ENCODE results near the gene NPAP1. TPM values are rescaled to one million over a fixed set of nuclear protein-coding genes. Genes with fewer than 3 reads are reported as not detected.
"Not testable (repeated sequence)": the region's sequence is repeated elsewhere in the genome, so short reads cannot be mapped to it uniquely, and the experiment has no call there.

NPAP1 gene, protein sequence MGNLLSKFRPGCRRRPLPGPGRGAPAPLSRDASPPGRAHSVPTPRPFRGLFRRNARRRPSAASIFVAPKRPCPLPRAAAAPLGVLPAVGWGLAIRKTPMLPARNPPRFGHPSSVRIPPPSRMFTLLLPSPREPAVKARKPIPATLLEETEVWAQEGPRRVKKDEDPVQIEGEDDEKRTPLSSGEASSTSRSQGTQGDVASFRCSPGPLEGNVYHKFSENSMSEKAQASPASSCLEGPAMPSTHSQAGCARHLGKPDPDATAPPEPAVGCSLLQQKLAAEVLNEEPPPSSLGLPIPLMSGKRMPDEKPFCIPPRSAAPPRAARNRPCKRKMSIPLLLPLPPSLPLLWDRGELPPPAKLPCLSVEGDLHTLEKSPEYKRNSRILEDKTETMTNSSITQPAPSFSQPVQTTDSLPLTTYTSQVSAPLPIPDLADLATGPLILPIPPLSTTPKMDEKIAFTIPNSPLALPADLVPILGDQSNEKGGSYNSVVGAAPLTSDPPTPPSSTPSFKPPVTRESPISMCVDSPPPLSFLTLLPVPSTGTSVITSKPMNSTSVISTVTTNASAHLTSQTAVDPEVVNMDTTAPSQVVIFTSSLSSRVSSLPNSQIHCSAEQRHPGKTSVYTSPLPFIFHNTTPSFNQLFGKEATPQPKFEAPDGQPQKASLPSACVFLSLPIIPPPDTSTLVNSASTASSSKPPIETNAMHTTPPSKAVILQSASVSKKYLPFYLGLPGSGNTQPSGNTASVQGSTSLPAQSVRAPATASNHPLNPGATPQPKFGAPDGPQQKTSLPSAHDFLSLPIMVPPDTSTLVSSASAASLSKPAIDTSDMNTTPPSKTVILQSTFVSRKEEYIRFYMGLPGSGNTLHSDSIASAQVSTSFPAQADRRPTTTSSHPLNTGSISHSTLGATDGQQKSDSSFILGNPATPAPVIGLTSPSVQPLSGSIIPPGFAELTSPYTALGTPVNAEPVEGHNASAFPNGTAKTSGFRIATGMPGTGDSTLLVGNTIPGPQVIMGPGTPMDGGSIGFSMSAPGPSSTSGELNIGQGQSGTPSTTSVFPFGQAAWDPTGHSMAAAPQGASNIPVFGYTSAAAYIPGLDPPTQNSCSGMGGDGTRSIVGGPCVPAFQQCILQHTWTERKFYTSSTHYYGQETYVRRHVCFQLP
- not detected for total RNA-seq

DNA sequence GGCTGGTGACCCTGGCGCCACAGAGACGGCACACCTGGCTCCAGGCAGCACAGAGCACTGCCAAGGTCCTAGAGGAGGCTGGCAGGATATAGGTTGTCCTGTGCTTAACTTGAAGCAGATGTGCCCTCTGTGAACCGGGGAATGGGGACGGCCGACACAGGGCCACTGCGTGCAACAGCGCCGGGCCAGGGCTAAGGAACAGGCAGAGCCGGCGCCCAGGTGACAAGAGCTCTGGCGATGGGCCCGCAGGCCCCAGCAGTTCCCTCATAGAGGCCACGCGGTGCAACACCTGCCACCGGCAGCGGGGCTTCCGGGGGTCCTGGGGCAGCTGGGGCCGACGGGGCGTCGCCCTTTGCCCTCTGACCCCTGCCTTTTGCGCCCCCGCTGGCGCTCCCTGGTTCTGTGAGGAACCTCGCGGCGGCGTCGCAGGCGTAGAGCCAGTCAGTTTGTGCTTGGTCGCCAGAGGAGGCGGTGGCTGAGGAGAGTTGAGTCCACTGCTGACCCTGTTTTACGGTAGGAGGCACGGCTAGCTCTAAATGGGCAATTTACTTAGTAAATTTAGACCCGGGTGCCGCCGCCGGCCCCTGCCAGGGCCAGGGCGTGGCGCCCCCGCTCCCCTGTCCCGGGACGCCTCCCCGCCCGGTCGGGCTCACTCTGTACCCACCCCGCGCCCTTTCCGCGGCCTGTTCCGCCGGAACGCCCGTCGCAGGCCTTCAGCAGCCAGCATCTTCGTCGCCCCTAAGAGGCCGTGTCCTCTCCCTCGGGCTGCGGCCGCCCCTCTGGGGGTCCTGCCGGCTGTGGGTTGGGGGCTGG lies at the start of gene NPAP1:
NPAP1 (plus strand) TSS at position 444 of the 813 bp plus-strand sequence; CDS start at position 537, 93 bp downstream.
- Mint-ChIP-seq H3K4me1 (no peaks in the 10 kb centered on the region), H3K36me3 (ENCODE audit: low read depth) (no peaks in the 10 kb centered on the region), H3K9me3 (peaks cover 17% of the 10 kb centered on the region), H3K4me3 (no peak within 1 kb of the TSS), H3K27ac (no peak within 1 kb of the TSS), H3K27me3 (no peaks in the 10 kb centered on the region)
- no peak for ATAC-seq (replicated peaks)

DNA sequence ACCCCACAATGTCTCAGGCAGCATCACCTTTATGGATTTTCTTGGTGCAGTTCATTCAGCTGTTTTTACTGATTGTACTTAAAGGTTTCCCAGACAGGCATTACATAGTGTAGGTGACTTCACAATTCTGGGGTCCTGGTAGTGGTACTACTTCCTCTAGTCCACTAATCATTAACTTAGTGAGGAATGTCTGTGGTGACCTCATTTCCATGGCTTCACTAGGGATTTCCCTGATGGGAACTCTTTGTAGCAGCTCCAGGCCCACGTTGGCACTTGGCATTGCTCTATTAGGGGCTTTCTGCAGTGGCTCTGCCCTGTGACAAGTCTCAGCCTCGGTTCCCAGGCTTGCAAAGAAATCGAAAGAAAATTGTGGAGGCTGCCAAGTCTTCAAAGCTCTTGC lies 48.1 kb upstream of the NPAP1 start:
- Mint-ChIP-seq H3K4me3 (no peak overlapping the region), H3K9me3 (peaks cover 11% of the 10 kb centered on the region), H3K36me3 (ENCODE audit: low read depth) (no peaks in the 10 kb centered on the region), H3K4me1 (no peaks in the 10 kb centered on the region), H3K27me3 (no peaks in the 10 kb centered on the region), H3K27ac (no peak overlapping the region)
- no peak for ATAC-seq (replicated peaks)

DNA sequence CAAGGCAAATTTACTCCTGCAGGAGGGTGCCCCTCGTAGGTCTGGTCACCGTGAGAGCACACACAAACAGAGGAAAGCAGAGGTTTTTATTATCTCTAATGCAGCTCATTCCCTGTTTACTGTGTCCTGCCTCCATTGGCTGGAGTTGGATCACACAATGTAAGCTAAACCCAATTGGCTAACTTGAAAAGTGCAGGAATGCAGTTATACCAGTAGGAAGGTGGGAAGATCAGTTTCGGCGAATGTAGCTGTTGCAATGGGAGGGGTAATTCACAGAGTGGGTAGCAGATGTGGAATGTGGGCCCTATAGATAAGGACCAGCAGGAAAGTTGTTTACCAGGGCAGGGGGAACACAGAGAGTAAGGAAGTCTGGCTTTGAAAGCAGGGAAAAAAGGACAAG lies 42.5 kb upstream of the NPAP1 start:
- no peaks in the 10 kb centered on the region for H3K36me3 Mint-ChIP-seq (ENCODE audit: low read depth)
- H3K27ac Mint-ChIP-seq: no peak overlapping the region
- H3K27me3 Mint-ChIP-seq: no peaks in the 10 kb centered on the region
- no peak overlapping the region for H3K4me3 Mint-ChIP-seq
- peaks cover 22% of the 10 kb centered on the region for H3K9me3 Mint-ChIP-seq
- no peak for ATAC-seq (replicated peaks)
- H3K4me1 Mint-ChIP-seq: no peaks in the 10 kb centered on the region

DNA sequence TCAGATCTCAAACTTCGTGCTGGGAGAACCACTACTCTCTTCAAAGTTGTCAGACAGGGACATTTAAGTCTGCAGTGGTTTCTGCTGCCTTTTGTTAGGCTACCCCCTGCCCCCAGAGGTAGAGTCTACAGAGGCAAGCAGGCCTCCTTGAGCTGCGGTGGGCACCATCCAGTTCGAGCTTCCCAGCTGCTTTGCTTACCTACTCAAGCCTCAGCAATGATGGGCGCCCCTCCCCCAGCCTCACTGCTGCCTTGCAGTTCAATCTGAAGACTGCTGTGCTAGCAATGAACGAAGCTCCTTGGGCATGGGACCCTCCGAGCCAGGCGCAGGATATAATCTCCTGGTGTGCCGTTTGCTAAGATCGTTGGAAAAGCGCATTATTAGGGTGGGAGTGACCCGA lies 36.2 kb upstream of the NPAP1 start:
- not testable (repeated sequence) for ATAC-seq (replicated peaks); H3K4me1 Mint-ChIP-seq; H3K36me3 Mint-ChIP-seq (ENCODE audit: low read depth); H3K27me3 Mint-ChIP-seq; H3K27ac Mint-ChIP-seq; H3K4me3 Mint-ChIP-seq
- H3K9me3 Mint-ChIP-seq: peaks cover 33% of the 10 kb centered on the region

DNA sequence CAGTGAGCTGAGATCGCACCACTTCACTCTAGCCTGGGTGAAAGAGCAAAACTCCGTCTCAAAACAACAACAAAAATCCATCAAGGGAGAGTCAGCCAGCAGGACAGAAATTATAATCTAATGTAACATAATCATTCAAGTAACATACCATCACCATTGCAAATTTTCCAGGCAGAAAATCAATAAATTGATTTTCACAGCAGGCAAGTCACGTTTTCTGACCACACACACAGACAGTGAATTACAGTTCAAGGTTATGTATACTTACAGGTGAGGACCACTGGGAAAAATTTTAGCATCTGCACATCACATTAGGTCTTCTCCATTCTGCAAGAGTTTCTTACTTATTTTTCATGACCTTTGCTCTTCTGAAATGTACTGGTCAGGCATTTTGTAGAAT lies 29.9 kb upstream of the NPAP1 start:
- Mint-ChIP-seq H3K9me3 (peaks cover 15% of the 10 kb centered on the region), H3K4me3 (no peak overlapping the region), H3K27me3 (no peaks in the 10 kb centered on the region), H3K36me3 (ENCODE audit: low read depth) (no peaks in the 10 kb centered on the region), H3K27ac (no peak overlapping the region), H3K4me1 (no peaks in the 10 kb centered on the region)
- no peak for ATAC-seq (replicated peaks)

DNA sequence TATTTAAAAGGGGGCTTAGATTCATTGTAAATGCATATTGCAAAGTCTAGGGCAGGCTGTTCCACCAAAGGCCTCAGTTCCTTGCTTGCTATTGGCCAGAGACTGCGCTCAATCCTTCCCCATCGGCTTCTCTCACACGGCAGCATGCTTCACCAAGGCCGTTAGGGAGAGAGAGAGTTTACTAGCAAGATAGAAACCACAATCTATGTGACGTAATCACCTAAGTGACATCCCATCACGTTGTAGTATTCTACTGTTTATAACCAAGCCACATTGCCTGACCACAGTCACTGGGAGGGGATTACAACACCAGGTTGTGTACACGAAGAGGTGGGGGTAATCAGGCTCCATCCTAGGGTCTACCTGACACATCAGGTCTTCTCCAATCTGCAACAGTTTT lies 16.0 kb upstream of the NPAP1 start:
- H3K36me3 Mint-ChIP-seq (ENCODE audit: low read depth): no peaks in the 10 kb centered on the region
- H3K4me1 Mint-ChIP-seq: no peaks in the 10 kb centered on the region
- H3K9me3 Mint-ChIP-seq: peaks cover 15% of the 10 kb centered on the region
- H3K4me3 Mint-ChIP-seq: no peak overlapping the region
- no peak for ATAC-seq (replicated peaks)
- H3K27ac Mint-ChIP-seq: no peak overlapping the region
- no peaks in the 10 kb centered on the region for H3K27me3 Mint-ChIP-seq

DNA sequence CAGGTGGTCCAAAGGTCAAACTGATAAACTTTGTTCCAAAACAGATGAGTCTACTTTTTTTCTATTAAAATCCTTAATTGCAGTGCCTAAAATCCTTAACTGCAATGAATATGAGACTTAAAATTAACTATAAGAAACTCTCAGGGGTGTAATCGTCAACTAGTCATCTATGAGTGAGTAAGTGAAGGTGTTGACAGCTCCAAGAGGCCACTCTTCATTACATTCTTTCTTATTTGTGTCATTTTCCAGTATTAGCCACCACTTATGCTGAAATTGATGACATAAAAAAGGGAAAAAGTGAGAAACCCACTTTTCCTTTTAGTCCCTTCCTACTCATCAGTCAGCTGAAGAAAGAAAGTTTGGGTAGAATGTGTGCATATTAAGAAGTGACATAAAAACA lies 12.6 kb upstream of the NPAP1 start:
- Mint-ChIP-seq H3K4me3 (no peak overlapping the region), H3K36me3 (ENCODE audit: low read depth) (no peaks in the 10 kb centered on the region), H3K27ac (no peak overlapping the region), H3K4me1 (no peaks in the 10 kb centered on the region), H3K9me3 (peaks cover 20% of the 10 kb centered on the region), H3K27me3 (no peaks in the 10 kb centered on the region)
- no peak for ATAC-seq (replicated peaks)

DNA sequence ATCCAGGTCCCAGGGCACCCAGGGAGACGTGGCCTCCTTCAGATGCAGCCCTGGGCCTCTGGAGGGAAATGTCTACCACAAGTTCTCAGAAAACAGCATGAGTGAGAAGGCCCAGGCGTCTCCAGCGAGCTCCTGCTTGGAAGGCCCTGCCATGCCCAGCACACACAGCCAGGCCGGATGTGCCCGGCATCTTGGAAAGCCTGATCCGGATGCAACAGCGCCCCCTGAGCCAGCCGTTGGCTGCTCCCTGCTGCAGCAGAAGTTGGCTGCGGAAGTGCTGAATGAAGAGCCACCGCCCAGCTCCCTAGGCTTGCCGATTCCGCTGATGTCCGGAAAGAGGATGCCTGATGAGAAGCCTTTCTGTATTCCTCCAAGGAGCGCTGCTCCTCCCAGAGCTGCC lies 856 bp downstream of the NPAP1 start:
- no peak for ATAC-seq (replicated peaks)
- H3K36me3 Mint-ChIP-seq (ENCODE audit: low read depth): no peaks in the 10 kb centered on the region
- H3K27ac Mint-ChIP-seq: no peak overlapping the region
- no peak overlapping the region for H3K4me3 Mint-ChIP-seq
- no peaks in the 10 kb centered on the region for H3K27me3 Mint-ChIP-seq
- no peaks in the 10 kb centered on the region for H3K4me1 Mint-ChIP-seq
- peaks cover 25% of the 10 kb centered on the region for H3K9me3 Mint-ChIP-seq

DNA sequence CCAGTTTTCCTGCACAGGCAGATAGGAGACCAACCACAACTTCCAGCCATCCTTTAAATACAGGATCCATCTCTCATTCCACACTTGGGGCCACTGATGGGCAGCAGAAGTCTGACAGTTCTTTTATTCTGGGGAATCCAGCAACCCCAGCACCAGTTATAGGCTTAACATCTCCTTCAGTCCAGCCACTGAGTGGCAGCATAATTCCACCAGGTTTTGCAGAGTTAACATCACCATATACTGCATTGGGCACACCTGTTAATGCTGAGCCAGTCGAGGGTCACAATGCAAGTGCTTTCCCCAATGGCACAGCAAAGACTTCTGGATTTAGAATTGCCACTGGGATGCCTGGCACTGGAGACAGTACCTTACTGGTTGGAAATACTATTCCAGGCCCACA lies 2.9 kb downstream of the NPAP1 start:
- Mint-ChIP-seq H3K9me3 (peaks cover 26% of the 10 kb centered on the region), H3K4me1 (no peaks in the 10 kb centered on the region), H3K27me3 (no peaks in the 10 kb centered on the region), H3K27ac (no peak overlapping the region), H3K36me3 (ENCODE audit: low read depth) (no peaks in the 10 kb centered on the region), H3K4me3 (no peak overlapping the region)
- ATAC-seq (replicated peaks): no peak

DNA sequence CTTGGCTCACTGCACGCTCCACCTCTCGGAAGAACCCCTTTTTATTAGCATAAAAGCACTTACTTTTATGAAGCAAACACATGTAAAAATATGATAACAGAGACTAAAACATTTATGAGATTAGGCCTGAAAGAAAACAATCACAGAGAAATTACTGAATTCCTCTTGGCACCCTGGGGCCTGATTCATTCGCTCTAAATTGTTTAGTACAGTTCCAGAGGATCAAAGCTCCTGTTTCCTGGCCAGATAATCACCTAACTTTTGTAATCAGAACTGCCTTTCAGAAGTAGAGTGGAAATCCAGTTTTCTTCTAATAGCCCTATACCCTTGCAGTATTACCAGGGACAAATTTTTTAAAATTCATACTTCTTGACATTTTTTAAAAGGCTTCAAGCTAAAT lies 6.4 kb downstream of the NPAP1 start:
- no peak for ATAC-seq (replicated peaks)
- H3K27ac Mint-ChIP-seq: no peak overlapping the region
- H3K9me3 Mint-ChIP-seq: peaks cover 30% of the 10 kb centered on the region
- no peaks in the 10 kb centered on the region for H3K4me1 Mint-ChIP-seq
- no peaks in the 10 kb centered on the region for H3K36me3 Mint-ChIP-seq (ENCODE audit: low read depth)
- no peaks in the 10 kb centered on the region for H3K27me3 Mint-ChIP-seq
- H3K4me3 Mint-ChIP-seq: no peak overlapping the region

DNA sequence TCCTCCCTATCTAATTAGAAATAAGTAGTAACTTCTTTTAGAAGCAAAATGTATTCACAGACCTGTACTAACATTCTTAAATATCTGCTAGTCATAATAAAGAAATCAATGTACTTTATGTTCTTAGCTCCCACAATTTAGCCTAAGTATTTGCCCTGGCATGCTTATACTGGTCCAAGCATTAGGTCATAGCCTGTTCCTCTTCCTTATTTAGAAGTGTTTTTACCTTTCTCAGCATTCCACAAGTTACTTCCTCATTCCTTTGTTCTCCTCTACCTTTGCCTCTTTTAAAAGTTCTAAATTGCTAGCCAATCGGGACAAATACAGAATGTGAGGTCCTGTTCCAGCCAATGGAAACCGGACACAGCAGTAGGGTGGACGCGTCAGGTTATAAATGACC lies 7.3 kb downstream of the NPAP1 start:
- H3K9me3 Mint-ChIP-seq: peaks cover 21% of the 10 kb centered on the region
- not testable (repeated sequence) for H3K36me3 Mint-ChIP-seq (ENCODE audit: low read depth); H3K27me3 Mint-ChIP-seq; H3K27ac Mint-ChIP-seq; H3K4me1 Mint-ChIP-seq; ATAC-seq (replicated peaks); H3K4me3 Mint-ChIP-seq

DNA sequence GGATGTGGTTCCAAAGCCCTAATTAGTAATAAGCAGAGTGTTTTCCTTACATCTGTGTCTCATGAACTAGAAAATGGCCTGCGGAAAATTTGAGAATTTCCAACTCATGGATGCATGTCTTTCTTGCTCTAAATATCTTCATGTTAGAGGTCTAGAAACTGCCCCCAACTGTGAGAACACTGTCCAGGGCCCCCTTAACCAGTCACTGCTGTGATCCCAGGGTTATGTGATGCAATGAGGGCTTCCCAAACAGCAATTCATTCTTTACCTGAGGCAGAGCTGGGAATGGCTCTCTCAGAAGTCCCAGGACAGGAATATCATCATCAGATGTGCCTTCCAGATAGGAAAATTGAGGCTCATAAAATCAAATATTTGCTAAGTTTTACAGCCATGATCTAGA lies 8.2 kb downstream of the NPAP1 start:
- Mint-ChIP-seq H3K36me3 (ENCODE audit: low read depth) (no peaks in the 10 kb centered on the region), H3K27me3 (no peaks in the 10 kb centered on the region), H3K4me3 (no peak overlapping the region), H3K4me1 (no peaks in the 10 kb centered on the region), H3K27ac (no peak overlapping the region), H3K9me3 (peaks cover 17% of the 10 kb centered on the region)
- no peak for ATAC-seq (replicated peaks)

DNA sequence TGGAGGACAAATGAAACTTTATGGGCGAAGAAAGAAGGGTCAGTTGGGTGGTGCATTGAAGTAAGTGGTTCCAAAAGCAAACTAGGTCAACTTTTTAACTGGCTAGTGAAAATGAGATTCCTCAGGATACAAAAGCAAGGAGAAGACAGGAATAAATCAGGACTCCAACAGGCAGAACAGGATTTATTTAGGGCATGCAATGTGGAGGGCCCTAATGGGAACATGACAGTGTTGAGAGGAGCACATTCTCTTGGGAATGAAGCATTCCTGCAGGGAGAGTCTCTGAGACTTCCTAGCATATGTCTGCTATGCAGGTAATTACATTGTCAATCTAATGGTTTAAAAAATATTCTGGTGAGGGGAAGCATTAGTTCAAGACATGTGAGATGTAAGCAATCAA lies 8.7 kb downstream of the NPAP1 start:
- Mint-ChIP-seq H3K27ac (no peak overlapping the region), H3K4me3 (no peak overlapping the region), H3K36me3 (ENCODE audit: low read depth) (no peaks in the 10 kb centered on the region), H3K27me3 (no peaks in the 10 kb centered on the region), H3K4me1 (no peaks in the 10 kb centered on the region), H3K9me3 (peaks cover 17% of the 10 kb centered on the region)
- no peak for ATAC-seq (replicated peaks)

DNA sequence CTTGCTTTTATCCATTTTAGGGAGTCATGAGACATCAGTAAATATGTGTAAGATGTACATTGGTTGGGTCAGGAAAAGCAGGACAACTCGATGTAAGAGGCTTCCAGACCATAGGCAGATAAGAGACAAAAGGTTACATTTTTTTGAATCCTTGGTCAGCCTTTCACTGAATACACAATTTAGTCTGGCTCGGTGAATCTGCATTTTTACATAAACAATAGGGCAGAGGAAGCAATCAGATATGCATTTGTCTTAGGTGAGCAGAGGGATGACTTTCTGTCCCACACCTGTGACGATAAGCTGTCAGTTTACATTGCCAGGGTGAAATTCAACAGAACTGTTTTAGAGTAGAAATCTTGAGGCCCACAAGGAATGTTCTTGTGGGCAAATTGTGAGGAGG lies 20.6 kb downstream of the NPAP1 start:
- Mint-ChIP-seq H3K27me3 (no peaks in the 10 kb centered on the region), H3K9me3 (peaks cover 13% of the 10 kb centered on the region), H3K27ac (no peak overlapping the region), H3K4me1 (no peaks in the 10 kb centered on the region), H3K36me3 (ENCODE audit: low read depth) (no peaks in the 10 kb centered on the region), H3K4me3 (no peak overlapping the region)
- no peak for ATAC-seq (replicated peaks)

All from activated T-helper 17 cell treated with anti-CD3 and anti-CD28 coated beads, Interleukin-2, amount 50 U/mL, for 72 hours (primary cell).